ENCODE measurements around the gene KCNC3.
"Not testable (repeated sequence)": the region's sequence is repeated elsewhere in the genome, so short reads cannot be mapped to it uniquely, and the experiment has no call there.

Gene KCNC3

DNA sequence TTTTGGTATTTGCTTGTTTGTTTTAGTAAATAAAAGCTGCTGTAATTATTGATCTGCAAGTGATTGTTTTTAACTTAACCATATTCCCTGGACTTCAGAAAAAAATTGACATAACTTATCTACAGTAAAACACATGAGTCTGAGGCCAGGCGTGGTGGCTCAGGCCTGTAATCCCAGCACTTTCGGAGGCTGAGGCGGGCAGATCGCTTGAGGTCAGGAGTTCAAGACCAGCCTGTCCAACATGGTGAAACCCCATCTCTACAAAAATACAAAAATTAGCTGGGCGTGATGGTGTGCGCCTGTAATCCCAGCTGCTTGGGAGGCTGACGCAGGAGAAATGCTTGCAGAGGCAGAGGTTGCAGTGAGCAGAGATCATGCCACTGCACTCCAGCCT lies 24.3 kb upstream of the KCNC3 start:
- not testable (repeated sequence) for DNase-seq

DNA sequence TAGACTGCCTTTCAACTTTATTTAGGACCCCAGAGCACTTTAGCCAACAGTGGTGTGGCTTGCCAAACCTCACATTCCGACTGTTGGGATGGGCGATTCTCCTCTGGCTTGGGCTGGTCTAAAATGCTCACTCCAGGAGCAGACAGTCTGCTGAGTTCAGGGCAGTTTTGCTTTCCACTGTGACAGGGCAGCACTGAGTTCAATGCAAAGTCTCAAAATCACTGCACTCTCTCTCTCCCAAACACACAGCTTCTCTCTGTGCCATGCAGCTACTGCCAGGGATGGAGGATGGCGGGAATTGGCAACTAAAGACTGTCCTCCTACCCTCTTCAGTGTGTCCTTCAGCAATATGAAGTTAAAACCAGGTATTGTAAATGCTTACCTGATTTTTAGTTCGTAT lies 23.1 kb upstream of the KCNC3 start:
- no peak for DNase-seq

DNA sequence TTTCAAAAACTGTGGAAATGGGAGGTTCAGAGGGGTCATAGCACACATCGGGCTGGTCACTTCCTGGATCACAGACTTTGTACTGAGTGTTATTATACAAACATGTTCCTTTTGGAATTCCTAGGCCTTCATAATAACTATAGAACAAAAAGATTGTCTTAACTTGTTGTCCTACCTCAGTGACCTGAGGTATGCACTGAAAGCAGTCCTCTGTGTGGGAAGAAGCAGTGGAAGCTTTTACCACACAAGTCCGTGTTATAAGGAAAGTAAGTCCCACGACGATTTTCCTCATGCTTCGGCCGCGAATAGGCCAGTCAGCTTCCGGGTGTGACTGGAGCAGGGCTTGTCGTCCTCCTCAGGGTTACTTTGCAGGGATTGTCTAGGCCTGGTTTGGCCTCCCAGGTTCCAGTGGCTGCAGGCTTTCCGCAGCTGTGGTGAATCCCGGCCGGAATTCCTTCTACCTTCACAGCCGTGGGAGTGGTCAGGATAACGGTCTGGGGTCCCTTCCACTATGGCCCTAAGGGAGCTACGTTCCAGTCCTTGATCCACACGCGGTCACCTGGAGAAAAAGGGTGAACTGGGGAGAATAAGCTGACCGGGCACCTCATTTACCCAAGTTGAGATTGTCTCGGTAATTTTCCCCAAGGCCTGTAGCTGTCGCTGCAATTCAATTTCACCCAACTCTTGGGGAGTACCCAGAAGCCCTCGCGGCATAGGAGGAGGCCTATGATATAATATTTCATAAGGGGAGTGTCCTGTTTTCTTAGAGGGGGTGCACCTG lies 20.3 kb upstream of the KCNC3 start:
- no peak for DNase-seq

DNA sequence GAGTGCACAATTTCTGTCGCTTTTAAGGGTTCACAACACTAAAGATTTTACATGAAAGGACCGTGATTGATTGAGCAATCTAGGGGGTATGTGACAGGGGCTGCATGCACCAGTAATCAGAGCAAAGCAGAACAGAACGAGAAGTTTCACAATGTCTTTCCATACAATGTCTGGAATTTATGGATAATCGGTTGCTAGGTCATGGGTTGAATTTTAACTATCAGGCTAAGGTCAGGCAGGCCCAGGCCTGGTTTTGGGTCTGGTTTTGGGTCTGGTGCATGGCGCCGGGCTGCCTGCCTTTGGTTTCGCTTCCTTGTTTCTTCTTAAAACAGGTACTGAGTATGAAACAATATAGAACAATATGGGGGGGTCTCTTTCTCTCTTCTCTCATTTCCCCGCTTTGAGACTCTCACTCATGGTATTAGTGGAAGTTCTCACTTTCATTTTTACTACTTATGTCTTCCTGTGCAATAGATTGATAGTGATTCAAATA lies 18.0 kb upstream of the KCNC3 start:
- DNase-seq, result not testable (repeated sequence)

DNA sequence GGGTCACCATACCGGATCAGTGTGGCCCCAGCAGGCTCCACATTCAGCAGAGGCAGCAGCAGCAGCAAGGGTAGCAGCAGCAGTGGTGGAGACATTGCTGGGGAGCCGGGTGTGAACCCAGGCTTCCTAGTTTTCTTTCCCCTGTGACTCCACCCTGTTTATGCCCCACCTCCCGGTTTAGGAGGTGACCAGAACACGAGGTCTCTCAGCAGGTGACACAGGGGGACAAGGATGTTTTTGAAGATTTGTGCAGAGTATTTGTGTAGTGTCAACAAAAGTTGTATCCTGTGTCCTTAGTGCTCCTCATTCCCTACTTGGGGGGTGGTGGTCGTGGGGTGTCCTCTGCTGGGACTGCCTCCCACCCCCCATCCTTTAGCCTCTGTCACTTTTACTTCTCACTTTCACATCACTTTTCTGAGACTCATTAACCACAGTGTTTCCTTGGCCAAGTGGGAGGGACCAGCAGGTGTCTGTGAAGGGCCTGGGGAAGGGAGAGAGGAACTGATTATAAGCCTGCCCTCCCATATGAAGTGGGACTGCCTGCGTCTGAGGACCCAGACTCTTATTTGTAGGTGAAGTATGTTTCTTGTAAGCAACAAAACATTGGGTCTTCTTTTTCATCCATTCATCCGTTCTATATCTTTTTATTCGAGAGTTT lies 15.6 kb upstream of the KCNC3 start:
- DNase-seq, result no peak

DNA sequence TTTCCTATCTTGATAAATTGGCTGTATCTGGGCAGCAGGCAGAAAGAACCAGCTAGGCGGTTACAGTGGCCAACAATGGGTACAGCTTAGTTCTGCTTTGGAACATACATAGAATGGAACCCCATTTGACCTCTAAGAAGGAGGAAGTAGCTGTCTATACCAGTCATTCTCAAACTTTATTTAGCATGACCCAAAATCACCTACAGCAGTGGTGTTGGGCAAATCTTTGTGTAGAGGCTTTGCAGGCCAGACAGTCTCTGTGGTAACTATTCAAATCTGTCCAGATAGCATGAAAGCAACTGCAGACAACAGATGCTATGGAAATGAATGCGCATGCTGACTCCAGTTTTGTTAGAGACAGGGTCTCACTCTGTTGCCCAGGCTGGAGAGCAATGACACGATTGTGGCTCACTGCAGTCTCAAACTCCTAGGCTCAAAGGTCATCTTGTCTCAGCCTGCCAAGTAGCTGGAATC lies 12.0 kb upstream of the KCNC3 start:
- no peak for DNase-seq

DNA sequence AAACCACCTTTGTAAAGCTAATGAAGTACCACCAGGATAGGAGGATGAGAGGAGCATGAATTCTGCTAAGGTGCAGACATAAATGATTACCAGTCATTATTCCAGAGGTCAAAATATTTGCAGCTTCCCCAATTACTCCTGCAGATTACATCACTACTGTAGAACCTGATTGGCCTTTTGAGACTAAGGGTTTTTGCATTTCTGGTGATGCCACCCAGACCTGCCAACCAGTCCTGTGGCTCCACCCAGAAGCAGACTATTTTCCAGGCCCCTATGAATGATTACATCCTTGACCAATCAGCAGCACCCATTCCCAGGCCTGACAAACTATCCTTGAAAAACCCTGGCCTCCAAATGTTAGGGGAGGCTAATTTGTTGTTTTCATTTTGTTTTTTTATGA lies 11.2 kb upstream of the KCNC3 start:
- no peak for DNase-seq

DNA sequence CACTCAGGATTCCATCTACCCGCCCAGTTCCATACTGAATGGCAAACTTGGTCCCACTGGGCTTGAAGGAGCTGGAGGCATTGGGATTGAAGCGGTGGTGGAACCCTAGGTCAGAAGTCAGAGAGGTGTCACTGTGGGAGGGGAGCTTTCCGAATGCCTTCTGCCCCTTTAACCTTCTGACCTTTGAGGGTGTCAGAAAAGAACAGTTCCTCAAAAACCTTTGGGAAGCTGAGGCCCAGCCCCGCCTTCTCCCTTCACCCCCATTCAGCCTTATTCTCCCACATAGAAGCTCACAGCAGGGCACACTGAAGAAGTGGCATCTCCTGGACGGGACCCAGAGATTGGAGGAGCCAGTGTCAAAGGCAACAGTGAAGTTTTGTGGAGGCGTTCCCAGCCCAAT lies 7.9 kb upstream of the KCNC3 start:
- DNase-seq, result not testable (repeated sequence)

DNA sequence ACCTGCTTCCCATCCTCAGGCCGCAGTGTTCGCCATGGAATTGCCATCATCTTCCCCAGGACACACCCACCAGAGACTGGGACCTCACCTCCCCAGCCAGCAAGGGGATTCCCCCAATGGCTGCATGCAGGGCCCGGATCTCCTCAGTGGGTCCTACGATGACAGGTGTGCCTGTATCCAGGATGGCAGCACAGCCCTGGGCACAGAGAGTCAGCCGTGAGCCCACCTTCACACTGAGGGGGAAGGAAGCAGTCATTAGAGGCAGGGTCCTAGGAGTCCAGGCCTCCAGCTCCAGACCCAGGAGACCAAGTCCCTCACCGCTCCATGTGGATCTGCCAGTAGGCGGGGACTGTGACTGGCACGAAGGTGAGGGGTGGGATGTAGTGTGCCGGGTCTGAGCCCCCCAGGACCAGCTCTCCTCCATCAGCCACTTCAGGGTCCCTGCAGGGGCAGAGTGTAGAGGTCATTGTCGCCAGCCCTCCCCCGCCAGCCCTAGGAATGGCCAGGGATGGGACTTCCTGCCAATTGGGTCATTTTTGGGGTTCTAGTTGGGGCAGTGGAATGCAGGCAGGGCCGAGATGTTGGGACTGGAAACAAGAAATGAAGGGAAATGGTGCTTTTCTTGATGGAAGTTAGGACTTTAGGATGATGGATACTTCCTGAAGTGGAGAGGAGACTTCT lies 5.7 kb upstream of the KCNC3 start:
- no peak for DNase-seq

DNA sequence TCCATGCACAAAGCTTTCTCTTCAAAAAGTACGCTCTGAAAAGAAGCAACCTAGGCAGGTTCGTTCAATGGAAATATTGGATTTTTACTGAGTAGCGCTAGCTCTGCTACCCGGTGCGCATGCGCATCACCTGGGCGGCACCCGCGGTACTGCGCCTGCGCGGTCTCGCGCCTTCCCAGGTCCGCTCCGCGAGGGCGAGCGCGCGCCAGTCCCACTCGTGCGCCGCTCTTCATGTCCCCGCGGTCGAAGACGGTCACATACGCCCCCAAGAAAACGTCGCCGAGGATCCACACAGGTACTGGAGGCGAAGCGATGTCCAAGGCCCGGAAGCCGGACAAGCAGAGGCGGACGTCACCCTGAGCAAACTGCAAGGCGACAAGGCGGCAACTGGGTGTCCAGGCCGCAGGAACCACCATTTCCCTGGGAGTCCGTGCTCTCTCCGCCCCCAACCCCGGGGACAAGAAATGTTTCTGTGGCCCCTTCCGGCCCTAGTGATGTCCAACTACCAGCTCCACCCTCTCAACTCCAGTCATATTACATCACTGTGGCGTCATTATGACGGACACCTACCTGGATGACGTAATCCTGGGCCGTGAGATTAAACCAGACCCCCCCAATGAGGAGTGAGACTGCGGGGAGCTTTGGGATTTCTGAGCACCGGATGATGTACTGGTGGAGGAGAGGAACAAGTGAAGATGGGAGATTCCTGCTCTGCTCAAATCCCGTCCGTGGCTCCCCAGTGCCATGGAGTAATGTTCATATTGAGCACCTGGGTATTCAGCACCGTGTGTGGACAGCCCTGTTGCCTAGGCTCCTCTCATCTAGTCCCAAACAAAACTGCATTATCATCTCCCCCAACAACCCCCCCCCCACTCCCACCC lies 4.8 kb upstream of the KCNC3 start:
- peak; percentile 25 for DNase-seq

DNA sequence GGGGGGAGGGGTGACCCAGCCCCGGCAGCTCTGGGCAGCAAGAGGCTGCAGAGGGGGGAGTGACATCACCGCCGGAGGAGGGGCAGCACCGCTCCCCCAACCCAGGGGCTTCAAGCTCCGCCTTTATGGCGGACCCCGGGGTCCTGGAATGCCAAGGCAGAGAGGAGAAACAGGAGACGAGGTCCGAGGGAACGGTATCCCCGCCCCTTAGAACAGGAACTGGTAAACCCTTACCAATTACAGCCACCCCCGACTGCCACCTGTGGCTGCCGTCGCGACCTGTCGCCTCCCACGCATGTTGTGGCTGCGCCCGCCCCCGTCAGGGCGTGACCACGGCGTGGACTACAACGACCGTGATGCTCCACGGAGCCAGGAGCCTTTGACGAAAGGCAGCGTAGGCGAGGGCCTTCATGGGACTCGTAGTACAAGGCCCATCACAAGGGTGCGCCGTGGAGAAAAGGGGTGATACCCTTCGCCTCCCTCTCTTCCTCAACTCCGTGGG lies 4.1 kb upstream of the KCNC3 start:
- DNase-seq, result peak; percentile 89

DNA sequence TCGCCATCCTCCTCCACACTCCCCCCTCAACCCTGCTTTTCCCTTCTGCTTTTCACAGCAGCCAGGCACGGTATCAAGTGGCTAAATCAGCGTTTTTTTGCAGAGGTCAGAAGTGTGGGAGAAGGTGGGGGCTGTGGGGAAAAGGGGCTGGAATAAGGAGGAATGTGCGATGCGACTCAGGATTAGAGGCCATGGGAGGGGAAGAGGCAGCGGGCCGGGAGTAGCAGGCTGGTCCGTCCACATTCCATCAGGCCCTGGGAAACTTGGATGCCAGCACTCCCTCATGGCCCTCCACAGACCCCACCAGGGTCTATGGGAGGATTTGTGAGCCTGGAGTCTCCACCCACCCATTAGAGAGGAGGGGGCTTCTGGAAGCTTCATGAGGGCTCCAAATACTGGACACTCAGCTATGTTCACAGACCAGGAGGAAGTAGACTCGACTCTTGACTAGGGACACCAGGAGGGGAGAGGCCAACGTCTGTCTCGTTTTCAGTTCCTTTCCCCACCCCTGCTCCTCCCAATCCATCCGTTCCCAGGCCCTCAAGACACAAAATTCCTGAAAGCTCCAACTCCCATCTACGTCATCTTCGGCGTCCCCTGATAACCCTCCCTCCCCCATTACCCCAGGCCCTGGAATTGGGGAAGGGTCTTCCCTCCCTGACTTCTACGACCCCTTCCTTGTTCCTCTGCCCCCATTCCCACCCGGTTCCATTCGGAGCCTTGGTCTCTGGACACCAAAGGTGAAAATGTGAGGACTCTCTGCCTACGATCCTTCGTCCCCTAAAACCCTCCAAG lies 3.3 kb upstream of the KCNC3 start:
- DNase-seq, result no peak

DNA sequence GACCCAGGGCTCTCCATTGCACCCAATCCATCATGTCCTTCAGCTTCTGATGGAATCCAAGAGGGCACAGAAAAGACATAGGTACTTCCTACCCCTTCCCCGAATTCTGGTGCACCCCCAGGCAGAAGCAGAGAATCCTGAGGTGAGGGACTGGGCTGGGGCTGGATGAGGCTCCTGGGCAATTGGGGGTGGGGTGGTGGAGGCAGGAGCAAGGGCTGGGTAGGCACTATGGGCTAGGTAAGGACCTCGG lies 2.7 kb upstream of the KCNC3 start:
- DNase-seq, result no peak

DNA sequence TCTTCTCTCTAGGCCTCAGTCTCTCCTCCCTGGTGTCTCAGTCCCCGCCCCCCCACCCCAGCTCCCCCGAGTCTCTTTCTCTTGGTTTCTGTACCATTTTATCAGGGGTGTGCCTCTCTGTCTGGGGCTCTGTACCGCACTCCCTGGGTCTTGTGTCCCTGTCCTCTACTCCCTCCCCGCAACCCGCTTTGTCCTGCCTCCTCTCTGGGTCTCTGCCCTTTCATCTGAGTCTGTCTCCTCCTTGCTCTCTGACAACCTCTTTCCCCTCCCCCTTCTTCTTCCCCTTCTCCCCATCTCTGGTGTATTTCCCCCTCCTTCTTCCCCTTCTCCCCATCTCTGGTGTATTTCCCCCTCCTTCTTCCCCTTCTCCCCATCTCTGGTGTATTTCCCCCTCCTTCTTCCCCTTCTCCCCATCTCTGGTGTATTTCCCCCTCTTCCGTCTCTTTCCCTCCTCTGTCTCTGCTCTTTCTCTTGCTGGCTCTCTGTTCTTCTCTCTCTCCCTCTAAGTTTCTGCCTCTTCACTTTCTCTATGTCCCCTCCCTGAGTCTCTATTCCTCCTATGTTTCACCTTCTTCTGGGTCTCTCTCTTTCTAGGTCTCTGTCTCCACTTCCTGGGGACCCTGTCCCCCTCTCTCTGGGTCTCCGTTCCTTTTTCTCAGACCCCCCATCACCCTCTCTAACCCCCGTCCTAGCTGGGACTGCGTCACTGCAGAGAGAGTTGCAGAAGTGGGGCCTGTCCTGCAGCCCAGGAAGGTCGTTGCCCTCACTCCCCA lies 2.2 kb upstream of the KCNC3 start:
- no peak for DNase-seq

DNA sequence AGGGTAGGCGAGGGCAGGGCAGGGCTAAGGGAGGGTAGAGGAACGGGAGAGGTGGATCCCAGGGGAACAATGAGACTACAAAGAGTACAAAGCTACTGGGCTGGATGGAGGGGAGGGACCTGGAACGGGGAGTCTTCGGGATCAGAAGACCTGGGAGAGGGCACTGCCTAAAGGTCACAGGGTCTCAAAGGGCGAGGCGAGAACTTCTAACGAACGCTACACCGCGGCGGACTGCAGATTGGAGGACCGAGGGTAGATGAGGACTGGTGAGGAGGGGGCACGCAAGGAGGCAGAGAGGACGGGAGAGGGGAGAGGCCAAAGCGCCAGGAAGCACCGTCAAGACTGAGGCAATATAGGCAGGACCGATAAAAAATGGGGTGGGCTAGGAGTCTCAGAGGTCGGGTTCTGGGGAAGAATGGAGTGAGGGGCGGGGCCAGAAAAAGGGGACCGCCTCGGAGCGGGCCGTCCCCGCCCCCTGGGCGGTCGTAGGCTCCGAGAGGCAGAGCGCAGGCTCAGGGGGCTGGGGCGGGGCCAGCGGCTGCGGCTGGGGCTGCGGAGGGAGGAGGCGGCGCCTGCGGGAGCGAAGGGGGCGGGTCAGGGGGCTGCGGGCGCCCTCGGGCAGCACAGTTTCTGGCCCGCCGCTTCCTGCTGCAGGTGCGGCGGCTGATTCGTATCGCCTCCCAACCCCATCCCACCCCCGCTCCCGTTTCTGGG lies 1.3 kb upstream of the KCNC3 start:
- peak; percentile 79 for DNase-seq

DNA sequence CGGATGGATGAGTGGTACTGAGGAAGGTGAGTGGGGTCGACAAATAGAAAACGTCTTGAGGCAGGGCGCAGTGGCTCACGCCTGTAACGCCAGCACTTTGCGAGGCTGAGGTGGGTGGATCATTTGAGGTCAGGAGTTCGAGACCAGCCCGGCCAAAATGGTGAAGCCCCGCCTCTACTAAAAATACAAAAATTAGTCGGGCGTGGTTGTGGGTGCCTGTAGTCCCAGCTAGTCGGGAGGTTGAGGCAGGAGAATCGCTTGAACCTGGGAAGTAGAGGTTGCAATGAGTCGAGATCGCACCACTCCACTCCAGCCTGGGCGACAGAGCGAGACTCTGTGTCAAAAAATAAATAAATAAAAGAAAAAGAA lies 733 bp upstream of the KCNC3 start:
- not testable (repeated sequence) for DNase-seq

DNA sequence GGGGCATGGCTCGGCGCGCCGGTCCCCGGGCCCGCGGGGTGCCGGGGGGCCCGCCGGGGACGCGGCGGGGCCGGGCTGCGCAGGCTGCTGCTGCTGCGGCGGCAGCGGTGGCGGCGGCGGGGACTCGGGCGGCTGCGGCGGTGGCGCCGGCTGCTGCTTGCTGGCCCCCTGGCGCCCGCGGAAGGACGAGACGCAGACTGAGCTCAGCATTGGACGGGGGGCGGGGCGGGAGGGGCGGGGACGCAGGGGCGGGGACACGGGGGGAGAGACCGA lies 368 bp downstream of the KCNC3 start:
- no peak for DNase-seq

DNA sequence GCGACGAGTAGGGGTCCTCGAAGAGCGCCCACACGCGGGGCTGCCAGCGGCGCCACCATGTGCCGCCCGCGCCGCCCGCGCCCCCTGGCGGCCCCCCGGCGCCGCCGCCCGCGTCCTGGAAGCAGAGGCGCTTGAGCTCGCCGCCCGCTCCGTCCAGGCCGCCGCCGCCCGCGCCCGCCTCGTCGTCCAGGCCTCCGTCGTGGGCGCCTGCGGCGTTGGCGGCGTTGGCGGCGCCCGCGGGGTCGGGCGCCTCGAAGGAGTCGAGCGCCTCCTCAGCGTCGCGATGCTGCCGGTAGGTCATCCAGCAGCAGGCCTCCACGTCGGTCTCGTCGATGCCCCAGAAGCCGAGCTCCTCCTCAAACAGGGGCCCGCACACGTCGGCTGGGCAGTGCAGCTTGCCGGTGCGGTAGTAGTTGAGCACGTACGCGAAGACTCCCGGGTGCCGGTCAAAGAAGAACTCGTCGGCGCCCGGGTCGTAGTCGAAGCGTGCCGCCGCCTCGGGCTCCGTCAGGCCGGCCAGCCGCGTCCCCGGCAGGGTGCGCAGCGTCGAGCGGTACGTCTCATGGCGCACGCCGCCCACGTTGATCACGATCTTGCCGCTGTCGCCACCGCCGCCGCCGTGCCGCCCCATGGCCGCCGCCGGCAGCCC lies 829 bp downstream of the KCNC3 start:
- DNase-seq, result no peak

DNA sequence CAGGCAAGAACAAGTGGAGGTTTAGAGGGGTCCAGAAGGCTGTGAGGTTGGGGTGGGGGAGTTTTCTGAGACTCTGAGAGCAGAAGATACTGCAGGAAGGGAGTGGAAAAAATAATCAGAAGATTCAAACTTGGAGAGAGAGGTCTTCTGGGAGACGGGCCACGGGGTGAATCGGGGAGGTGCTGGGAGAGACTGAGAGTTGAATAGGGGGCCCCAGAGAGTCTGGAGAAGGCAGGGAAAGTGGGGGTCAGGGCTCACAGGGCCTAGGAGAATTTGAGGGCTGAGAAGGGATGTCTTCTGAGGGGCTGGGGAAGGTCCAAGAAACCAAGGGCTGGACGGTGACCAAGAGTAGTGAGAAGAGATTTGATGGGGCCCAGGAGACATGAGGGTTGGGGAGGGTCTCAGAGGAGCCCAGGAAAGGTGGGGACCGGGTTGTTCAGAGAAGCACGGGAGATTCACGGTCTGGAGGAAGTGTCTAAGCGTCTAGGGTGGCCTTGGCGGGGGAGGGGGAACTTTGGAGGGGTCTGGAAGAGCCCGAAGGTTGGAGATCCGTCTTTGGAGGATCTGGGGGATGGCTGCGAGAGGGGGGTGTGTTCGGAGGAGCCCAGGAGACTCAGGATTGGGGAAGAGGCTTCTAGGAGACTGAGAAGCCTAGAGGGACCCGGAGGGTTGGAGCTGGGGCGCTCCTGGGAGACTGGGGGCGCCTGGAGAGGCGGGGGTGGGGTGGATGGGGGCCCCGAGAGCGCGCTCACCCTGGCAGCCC lies 1.5 kb downstream of the KCNC3 start:
- no peak for DNase-seq

DNA sequence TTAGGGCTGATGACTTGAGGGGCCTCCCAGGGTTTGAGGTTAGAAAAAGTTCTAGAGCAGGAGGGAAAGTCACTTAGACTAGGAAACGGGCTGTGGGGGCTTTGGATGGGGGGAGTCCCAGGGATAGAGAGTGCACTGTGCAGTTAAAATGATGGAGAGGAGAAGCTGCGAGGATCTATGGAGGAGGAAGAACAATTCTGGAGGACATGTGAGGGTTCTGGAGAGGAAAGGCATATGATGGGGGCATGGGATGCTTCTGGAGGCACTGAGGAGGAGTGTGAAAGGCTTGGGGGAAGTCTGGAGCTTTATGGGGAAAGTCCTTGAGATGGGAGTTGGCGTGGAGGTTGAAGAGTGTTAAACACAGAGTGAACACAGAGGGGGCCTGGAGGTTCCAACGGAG lies 2.2 kb downstream of the KCNC3 start:
- no peak for DNase-seq

All from DMS79 (cell line).